ENCODE data around the gene DBR1. TPM values are rescaled to one million over a fixed set of nuclear protein-coding genes. Genes with fewer than 3 reads are reported as not detected.

Gene DBR1
- total and polyA plus RNA-seq, 2 of the 13 experiments (the other 11 are each of a cell fraction or from before 2014, with no cell fraction given), result 6.4 to 16.7 TPM

DNA sequence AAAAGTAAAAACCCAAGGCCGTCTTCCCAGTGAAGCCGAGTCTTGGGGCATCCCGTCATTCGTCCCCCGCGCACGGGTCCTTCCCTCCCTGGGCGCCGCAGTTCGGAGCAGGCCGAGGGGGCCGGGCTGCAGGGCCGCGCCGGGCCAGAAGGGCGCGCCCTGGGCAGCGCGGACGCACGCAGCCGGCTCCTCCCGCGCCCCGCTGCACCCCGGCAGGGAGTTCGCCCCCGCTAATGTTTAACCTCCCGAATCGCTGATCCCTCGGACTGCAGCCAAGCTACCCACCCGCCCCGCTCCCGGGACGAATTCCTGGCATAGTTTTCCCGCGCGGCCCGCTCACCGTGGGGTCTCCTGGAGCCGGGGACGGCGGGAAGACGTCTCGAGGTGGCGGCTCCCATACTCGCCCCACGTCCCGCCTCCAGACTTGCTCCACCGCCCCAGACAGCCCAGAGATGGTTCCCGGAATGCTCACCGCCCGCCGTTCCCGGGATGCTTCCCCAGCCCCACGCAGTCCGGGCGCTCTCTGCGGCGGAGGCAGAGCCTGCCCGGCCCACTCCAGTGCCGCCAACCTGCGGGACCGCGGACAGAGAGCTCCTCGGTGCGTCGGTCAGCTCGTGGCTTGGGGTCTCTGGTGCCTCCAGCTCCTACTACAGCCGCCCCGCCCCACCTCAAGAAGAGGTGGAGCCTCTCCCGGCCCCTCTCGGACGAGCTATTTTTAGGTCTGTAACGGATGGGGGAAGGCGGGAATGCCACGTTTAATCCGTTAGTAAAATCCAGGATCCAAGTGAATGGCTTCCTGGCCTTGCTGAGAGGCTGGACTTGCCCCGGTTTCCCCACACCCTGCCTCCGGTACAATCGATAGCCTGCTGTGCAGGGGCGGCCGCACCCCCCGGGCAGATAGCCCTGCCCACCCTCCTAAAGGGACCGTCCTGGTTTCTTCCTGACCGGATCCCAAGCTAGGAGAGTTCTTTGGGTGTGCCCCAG, 59.4 kb downstream of the DBR1 start, which contains the start of gene DZIP1L (continued):
- TF ChIP-seq, protein P1, sequence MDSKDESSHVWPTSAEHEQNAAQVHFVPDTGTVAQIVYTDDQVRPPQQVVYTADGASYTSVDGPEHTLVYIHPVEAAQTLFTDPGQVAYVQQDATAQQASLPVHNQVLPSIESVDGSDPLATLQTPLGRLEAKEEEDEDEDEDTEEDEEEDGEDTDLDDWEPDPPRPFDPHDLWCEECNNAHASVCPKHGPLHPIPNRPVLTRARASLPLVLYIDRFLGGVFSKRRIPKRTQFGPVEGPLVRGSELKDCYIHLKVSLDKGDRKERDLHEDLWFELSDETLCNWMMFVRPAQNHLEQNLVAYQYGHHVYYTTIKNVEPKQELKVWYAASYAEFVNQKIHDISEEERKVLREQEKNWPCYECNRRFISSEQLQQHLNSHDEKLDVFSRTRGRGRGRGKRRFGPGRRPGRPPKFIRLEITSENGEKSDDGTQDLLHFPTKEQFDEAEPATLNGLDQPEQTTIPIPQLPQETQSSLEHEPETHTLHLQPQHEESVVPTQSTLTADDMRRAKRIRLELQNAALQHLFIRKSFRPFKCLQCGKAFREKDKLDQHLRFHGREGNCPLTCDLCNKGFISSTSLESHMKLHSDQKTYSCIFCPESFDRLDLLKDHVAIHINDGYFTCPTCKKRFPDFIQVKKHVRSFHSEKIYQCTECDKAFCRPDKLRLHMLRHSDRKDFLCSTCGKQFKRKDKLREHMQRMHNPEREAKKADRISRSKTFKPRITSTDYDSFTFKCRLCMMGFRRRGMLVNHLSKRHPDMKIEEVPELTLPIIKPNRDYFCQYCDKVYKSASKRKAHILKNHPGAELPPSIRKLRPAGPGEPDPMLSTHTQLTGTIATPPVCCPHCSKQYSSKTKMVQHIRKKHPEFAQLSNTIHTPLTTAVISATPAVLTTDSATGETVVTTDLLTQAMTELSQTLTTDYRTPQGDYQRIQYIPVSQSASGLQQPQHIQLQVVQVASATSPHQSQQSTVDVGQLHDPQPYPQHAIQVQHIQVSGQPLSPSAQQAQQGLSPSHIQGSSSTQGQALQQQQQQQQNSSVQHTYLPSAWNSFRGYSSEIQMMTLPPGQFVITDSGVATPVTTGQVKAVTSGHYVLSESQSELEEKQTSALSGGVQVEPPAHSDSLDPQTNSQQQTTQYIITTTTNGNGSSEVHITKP (CRISPR knock-in tag; IDR thresholded peaks at IDR 0.05; ENCODE audit: low read depth), result peak; percentile 62; the same call in 1 of the 2 replicates
- TF ChIP-seq, protein P2, sequence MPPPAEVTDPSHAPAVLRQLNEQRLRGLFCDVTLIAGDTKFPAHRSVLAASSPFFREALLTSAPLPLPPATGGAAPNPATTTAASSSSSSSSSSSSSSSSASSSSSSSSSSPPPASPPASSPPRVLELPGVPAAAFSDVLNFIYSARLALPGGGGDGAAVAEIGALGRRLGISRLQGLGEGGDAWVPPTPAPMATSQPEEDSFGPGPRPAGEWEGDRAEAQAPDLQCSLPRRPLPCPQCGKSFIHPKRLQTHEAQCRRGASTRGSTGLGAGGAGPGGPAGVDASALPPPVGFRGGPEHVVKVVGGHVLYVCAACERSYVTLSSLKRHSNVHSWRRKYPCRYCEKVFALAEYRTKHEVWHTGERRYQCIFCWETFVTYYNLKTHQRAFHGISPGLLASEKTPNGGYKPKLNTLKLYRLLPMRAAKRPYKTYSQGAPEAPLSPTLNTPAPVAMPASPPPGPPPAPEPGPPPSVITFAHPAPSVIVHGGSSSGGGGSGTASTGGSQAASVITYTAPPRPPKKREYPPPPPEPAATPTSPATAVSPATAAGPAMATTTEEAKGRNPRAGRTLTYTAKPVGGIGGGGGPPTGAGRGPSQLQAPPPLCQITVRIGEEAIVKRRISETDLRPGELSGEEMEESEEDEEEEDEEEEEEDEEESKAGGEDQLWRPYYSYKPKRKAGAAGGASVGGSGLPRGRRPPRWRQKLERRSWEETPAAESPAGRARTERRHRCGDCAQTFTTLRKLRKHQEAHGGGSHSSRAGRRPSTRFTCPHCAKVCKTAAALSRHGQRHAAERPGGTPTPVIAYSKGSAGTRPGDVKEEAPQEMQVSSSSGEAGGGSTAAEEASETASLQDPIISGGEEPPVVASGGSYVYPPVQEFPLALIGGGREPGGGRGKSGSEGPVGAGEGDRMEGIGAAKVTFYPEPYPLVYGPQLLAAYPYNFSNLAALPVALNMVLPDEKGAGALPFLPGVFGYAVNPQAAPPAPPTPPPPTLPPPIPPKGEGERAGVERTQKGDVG (CRISPR knock-in tag; IDR thresholded peaks at IDR 0.05; ENCODE audit: borderline replicate concordance), result no peak
- TF ChIP-seq, protein P3, sequence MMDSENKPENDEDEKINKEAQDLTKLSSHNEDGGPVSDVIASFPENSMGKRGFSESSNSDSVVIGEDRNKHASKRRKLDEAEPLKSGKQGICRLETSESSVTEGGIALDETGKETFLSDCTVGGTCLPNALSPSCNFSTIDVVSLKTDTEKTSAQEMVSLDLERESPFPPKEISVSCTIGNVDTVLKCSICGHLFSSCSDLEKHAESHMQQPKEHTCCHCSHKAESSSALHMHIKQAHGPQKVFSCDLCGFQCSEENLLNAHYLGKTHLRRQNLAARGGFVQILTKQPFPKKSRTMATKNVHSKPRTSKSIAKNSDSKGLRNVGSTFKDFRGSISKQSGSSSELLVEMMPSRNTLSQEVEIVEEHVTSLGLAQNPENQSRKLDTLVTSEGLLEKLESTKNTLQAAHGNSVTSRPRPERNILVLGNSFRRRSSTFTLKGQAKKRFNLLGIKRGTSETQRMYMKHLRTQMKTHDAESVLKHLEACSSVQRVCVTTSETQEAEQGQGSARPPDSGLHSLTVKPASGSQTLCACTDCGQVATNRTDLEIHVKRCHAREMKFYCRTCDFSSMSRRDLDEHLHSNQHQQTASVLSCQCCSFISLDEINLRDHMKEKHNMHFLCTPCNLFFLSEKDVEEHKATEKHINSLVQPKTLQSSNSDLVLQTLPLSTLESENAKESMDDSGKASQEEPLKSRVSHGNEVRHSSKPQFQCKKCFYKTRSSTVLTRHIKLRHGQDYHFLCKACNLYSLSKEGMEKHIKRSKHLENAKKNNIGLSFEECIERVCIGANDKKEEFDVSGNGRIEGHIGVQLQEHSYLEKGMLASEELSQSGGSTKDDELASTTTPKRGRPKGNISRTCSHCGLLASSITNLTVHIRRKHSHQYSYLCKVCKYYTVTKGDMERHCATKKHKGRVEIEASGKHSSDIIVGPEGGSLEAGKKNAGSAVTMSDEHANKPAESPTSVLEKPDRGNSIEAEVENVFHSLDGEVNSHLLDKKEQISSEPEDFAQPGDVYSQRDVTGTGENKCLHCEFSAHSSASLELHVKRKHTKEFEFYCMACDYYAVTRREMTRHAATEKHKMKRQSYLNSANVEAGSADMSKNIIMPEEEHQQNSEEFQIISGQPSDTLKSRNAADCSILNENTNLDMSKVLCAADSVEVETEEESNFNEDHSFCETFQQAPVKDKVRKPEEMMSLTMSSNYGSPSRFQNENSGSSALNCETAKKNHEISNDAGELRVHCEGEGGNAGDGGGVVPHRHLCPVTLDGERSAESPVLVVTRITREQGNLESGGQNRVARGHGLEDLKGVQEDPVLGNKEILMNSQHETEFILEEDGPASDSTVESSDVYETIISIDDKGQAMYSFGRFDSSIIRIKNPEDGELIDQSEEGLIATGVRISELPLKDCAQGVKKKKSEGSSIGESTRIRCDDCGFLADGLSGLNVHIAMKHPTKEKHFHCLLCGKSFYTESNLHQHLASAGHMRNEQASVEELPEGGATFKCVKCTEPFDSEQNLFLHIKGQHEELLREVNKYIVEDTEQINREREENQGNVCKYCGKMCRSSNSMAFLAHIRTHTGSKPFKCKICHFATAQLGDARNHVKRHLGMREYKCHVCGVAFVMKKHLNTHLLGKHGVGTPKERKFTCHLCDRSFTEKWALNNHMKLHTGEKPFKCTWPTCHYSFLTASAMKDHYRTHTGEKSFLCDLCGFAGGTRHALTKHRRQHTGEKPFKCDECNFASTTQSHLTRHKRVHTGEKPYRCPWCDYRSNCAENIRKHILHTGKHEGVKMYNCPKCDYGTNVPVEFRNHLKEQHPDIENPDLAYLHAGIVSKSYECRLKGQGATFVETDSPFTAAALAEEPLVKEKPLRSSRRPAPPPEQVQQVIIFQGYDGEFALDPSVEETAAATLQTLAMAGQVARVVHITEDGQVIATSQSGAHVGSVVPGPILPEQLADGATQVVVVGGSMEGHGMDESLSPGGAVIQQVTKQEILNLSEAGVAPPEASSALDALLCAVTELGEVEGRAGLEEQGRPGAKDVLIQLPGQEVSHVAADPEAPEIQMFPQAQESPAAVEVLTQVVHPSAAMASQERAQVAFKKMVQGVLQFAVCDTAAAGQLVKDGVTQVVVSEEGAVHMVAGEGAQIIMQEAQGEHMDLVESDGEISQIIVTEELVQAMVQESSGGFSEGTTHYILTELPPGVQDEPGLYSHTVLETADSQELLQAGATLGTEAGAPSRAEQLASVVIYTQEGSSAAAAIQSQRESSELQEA (CRISPR knock-in tag; IDR thresholded peaks at IDR 0.05; ENCODE audit: not compliant biosample characterization), result no peak
- TF ChIP-seq SIN3B (IDR thresholded peaks at IDR 0.05; ENCODE audit: low read length) (no peak), ZMYM2 (CRISPR knock-in tag; IDR thresholded peaks at IDR 0.05) (no peak), AHR (CRISPR knock-in tag; IDR thresholded peaks at IDR 0.05) (no peak), SMYD3 (CRISPR knock-in tag; IDR thresholded peaks at IDR 0.05) (no peak), MTA3 (CRISPR knock-in tag; IDR thresholded peaks at IDR 0.05) (no peak), ZNF557 (CRISPR knock-in tag; IDR thresholded peaks at IDR 0.05) (no peak), HIVEP1 (CRISPR knock-in tag; IDR thresholded peaks at IDR 0.05) (no peak)
- TF ChIP-seq, protein P4, sequence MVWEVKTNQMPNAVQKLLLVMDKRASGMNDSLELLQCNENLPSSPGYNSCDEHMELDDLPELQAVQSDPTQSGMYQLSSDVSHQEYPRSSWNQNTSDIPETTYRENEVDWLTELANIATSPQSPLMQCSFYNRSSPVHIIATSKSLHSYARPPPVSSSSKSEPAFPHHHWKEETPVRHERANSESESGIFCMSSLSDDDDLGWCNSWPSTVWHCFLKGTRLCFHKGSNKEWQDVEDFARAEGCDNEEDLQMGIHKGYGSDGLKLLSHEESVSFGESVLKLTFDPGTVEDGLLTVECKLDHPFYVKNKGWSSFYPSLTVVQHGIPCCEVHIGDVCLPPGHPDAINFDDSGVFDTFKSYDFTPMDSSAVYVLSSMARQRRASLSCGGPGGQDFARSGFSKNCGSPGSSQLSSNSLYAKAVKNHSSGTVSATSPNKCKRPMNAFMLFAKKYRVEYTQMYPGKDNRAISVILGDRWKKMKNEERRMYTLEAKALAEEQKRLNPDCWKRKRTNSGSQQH (CRISPR knock-in tag; IDR thresholded peaks at IDR 0.05; ENCODE audit: low read depth), result no peak
